Duodenal mucosa (tissue), 2 donors: Measurements from ENCODE around the gene DBNDD2.
A peak's percentile ranks its signal among the peaks of the same experiment; 100 is the strongest.

Experiments
- H3K27ac ChIP-seq: one replicate; pipeline ENCODE4 v1.7.0; 2013; ENCODE audit warnings: low read depth, low read length
- H3K27me3 ChIP-seq, 2 donors: one replicate each; pipeline ENCODE4 v1.7.0; 2013; ENCODE audit warnings: low read length in 2 of 2, control low read depth in 1 of 2; ENCODE audit not compliant: insufficient read depth in 2 of 2, control insufficient read depth in 1 of 2
- H3K36me3 ChIP-seq, 2 donors: one replicate each; pipeline ENCODE4 v1.7.0; 2013; ENCODE audit warnings: low read length in 2 of 2, control low read depth in 1 of 2; ENCODE audit not compliant: insufficient read depth in 2 of 2, control insufficient read depth in 1 of 2
- H3K4me1 ChIP-seq, 2 donors: one replicate each; pipeline ENCODE4 v1.7.0; 2013; ENCODE audit warnings: low read length in 2 of 2, control low read depth in 1 of 2; ENCODE audit not compliant: insufficient read depth in 2 of 2, control insufficient read depth in 1 of 2
- H3K4me3 ChIP-seq, 2 donors: one replicate each; pipeline ENCODE4 v1.7.0; 2013; ENCODE audit warnings: low read length in 2 of 2, low read depth in 1 of 2
- H3K9ac ChIP-seq, 2 donors: one replicate each; pipeline ENCODE4 v1.7.0; 2013; ENCODE audit warnings: low read length in 2 of 2, low read depth in 1 of 2
- H3K9me3 ChIP-seq, 2 donors: one replicate each; pipeline ENCODE4 v1.7.0; 2013; ENCODE audit warnings: low read length in 2 of 2, control low read depth in 1 of 2; ENCODE audit not compliant: control insufficient read depth in 1 of 2

DBNDD2 gene

GRCh38 chr20:45367126-45367525, 41.0 kb upstream of the DBNDD2 start:
- Histone ChIP-seq H3K36me3 (peaks cover 27 to 35% of the 10 kb centered on the region in 2 donors), H3K4me3 (no peak overlapping the region), H3K27me3 (no peaks in the 10 kb centered on the region), H3K9ac (no peak overlapping the region), H3K9me3 (no peaks in the 10 kb centered on the region), H3K27ac (no peak overlapping the region), H3K4me1 (peaks cover 15 to 49% of the 10 kb centered on the region in 2 donors)

- Histone ChIP-seq H3K36me3 (peaks cover 27 to 35% of the 10 kb centered on the region in 2 donors), H3K9ac (no peak overlapping the region), H3K4me3 (no peak overlapping the region), H3K27me3 (no peaks in the 10 kb centered on the region), H3K27ac (no peak overlapping the region), H3K9me3 (no peaks in the 10 kb centered on the region), H3K4me1 (peaks cover 20 to 60% of the 10 kb centered on the region in 2 donors)
Measured at GRCh38 chr20:45368221-45368980, 39.7 kb upstream of the DBNDD2 start.

GRCh38 chr20:45370571-45371160, 37.4 kb upstream of the DBNDD2 start:
- no peak overlapping the region for H3K4me3 ChIP-seq
- no peaks in the 10 kb centered on the region for H3K9me3 ChIP-seq
- H3K27me3 ChIP-seq, result no peaks in the 10 kb centered on the region
- no peak overlapping the region for H3K9ac ChIP-seq
- no peak overlapping the region for H3K27ac ChIP-seq
- H3K36me3 ChIP-seq, result peaks cover 27 to 29% of the 10 kb centered on the region in 2 donors
- peaks cover 13 to 55% of the 10 kb centered on the region in 2 donors for H3K4me1 ChIP-seq

DNA sequence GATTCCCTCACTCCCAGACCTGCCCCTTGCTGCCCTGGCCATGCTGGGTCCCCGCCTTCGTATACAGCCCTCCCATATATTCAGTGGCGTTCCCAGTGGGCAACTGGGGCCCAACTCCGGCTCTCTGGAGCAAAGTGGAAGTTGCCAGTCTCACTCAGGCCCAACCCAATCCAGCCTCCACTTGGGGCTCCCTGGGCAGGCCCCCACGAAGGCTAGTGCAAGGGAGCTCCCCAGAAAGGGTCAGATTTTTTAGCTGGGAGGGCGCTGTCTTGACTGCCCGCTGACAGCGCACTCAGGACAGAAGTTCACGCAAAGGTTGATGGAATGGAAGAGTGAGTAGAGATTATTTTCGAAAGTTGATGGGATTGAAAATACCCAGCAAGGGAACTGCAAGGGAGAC, 35.8 kb upstream of the DBNDD2 start:
- H3K27ac ChIP-seq, result no peak overlapping the region
- no peaks in the 10 kb centered on the region for H3K9me3 ChIP-seq
- no peaks in the 10 kb centered on the region for H3K27me3 ChIP-seq
- peaks cover 13 to 51% of the 10 kb centered on the region in 2 donors for H3K4me1 ChIP-seq
- peaks cover 14 to 15% of the 10 kb centered on the region in 2 donors for H3K36me3 ChIP-seq
- H3K9ac ChIP-seq, result no peak overlapping the region
- no peak overlapping the region for H3K4me3 ChIP-seq

DNA sequence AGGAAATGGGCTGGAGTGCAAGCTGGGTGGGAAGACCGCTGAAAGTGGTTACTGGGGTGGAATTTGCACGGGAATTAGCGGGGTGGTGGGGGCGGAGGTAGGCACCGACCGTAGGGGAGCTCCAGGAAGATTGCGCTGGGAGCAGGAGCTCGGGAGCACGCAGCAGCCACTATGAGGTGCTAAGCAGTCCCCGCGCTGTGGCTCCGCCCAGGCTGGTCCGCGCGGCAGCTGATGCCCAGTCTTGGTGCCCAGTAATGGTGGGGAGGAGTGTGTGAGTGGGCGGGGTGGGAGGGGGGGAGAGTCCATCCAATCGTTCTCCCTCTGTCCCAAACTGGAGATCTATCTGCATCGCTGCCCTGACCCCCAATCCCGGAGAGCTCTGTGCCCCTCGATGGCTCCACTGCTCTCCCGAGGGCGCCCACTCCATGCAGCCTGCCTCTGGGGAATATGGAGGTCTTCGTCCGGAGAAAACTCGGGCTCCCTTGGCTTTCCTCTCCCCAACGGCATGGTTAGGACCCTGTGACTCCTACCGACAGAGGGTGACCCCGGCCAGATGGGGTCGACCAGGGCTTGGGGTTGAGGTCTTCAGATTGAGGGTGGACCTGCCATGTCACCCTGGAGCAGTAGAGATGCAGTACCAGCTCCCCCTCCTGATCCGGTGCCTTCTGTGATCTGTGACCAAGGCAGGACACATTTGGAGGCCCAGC, 35.3 kb upstream of the DBNDD2 start:
- H3K4me3 ChIP-seq, result peak overlapping the region; percentile 67 to 82
- no peaks in the 10 kb centered on the region for H3K27me3 ChIP-seq
- peak overlapping the region; percentile 48 to 59 for H3K9ac ChIP-seq
- H3K4me1 ChIP-seq, result peaks cover 13 to 46% of the 10 kb centered on the region in 2 donors
- no peaks in the 10 kb centered on the region for H3K9me3 ChIP-seq
- no peak overlapping the region for H3K27ac ChIP-seq
- H3K36me3 ChIP-seq, result peaks cover 8 to 9% of the 10 kb centered on the region in 2 donors

DNA sequence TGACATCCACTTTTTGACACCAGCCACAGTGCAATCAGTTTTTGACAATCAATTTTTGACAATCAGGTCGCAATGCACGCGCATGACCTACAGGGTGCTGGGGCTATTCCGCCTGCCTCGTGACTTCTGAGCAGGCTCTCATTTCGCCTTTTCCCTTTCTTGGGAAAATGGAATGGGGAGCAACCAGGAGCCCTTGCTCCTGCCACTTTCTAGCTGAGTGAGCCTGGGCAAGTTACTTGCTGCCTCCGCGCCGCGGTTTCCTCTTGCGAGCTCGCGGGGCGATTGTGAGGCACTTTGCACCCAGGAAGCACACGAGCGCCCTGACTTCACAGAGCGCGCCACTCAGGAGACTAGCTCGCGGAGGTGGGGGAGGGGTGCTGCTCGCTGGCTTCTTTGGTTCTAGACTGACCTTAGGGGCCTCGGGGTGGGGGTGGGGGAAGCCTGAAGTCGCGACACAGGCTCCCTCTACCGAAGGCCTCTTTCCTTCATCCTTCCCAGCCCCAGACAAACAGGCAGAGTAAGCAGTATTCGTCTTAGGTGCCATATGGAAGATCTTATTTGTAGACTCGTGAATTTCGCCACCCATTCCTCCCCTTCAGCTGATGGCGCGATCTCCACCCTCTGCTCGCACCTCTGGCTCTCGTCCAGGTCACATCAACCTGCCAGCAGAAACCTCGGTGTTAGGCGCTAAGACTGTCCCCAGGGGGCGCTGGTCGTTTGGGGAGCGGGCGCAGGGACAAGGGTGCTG, 34.6 kb upstream of the DBNDD2 start:
- H3K27ac ChIP-seq, result peak overlapping the region; percentile 17
- H3K36me3 ChIP-seq, result peaks cover 2% of the 10 kb centered on the region in 2 donors
- no peaks in the 10 kb centered on the region for H3K9me3 ChIP-seq
- H3K9ac ChIP-seq, result peak overlapping the region; percentile 48 to 59
- H3K4me3 ChIP-seq, result peak overlapping the region; percentile 67 to 82
- peaks cover 13 to 41% of the 10 kb centered on the region in 2 donors for H3K4me1 ChIP-seq
- no peaks in the 10 kb centered on the region for H3K27me3 ChIP-seq

DNA sequence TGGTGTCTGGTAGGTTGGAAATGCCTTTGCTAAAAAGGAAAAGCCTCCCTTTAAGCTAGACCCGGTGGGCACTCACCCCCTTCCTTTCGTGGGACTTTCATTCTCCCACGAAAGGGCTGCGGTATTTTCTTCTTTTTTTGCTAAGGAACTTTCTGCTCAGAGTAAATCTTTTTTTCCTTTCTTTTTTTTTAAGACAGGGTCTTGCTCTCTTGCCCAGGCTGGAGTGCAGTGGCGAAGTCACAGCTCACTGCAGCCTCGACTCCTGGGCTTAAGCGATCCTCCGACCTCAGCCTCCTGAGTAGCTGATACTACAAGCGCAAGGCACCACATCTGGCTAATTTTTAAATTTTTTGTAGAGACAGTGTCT, 34.0 kb upstream of the DBNDD2 start:
- Histone ChIP-seq H3K9ac (peak overlapping the region in 1 of 2 donors; percentile 59), H3K27ac (no peak overlapping the region), H3K4me1 (peaks cover 13 to 37% of the 10 kb centered on the region in 2 donors)

GRCh38 chr20:45374966-45375365, 33.1 kb upstream of the DBNDD2 start:
- H3K4me1 ChIP-seq, result peaks cover 13 to 35% of the 10 kb centered on the region in 2 donors
- H3K9me3 ChIP-seq, result no peaks in the 10 kb centered on the region
- H3K4me3 ChIP-seq, result no peak overlapping the region
- H3K27me3 ChIP-seq, result no peaks in the 10 kb centered on the region
- no peak overlapping the region for H3K9ac ChIP-seq
- no peak overlapping the region for H3K27ac ChIP-seq
- no peaks in the 10 kb centered on the region for H3K36me3 ChIP-seq

More for the DNA sequence above, 34.0 kb upstream of the DBNDD2 start:
- H3K9me3 ChIP-seq, result no peaks in the 10 kb centered on the region
- no peaks in the 10 kb centered on the region for H3K27me3 ChIP-seq
- H3K36me3 ChIP-seq, result no peaks in the 10 kb centered on the region
- H3K4me3 ChIP-seq, result peak overlapping the region; percentile 67 to 82

GRCh38 chr20:45377269-45377668, 30.8 kb upstream of the DBNDD2 start:
- H3K4me1 ChIP-seq, result peaks cover 5 to 18% of the 10 kb centered on the region in 2 donors
- no peaks in the 10 kb centered on the region for H3K27me3 ChIP-seq
- H3K9ac ChIP-seq, result no peak overlapping the region
- H3K27ac ChIP-seq, result no peak overlapping the region
- no peaks in the 10 kb centered on the region for H3K36me3 ChIP-seq
- H3K4me3 ChIP-seq, result no peak overlapping the region
- no peaks in the 10 kb centered on the region for H3K9me3 ChIP-seq
